Measurements from ENCODE around the gene CASP8. TPM values are rescaled to one million over a fixed set of nuclear protein-coding genes. Genes with fewer than 3 reads are reported as not detected.
A peak's percentile ranks its signal among the peaks of the same experiment; 100 is the strongest.

CASP8 gene
- total and polyA plus RNA-seq, 2 of the 13 experiments (the other 11 are each of a cell fraction or from before 2014, with no cell fraction given), result 25.0 to 52.8 TPM

DNA sequence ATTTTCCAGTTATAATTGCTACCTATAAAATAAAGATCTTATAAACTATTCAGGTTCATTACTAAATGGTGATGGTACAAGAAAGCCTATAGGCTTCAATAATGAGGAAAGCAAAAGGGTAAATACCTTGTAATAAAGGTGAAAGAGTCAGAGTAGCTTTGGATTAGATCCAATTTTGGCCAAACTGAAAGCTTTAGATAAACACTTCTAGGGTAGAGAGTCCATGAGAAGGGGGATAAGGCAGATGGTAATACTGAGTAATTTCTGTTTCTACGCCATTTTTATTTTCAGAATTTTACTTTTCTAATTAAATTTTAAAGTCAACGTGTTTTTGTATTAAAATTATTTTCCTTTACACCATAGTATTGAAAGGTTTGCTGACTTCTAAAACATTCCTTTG lies 9.4 kb downstream of the CASP8 start:
- no peak for FAIRE-seq
- no peak overlapping the region for H3K4me2 ChIP-seq (ENCODE audit: low read depth, low read length)

More for the DNA sequence above, 9.4 kb downstream of the CASP8 start:
- no peaks in the 10 kb centered on the region for H3K9me3 ChIP-seq (ENCODE audit: low read length)
- no peak overlapping the region for H2AFZ ChIP-seq (ENCODE audit: low read length)
- intact Hi-C loops (cut with micrococcal nuclease; ENCODE audit: unreplicated experiment), result no loop called here
- peaks cover 22 to 49% of the 10 kb centered on the region in 2 experiments for H3K36me3 ChIP-seq (replicated peaks in 1 of 2; ENCODE audit: control insufficient read depth in 1 of 2, insufficient read depth in 2 of 2, low read length in 2 of 2)
- no peaks in the 10 kb centered on the region for H3K79me2 ChIP-seq (ENCODE audit: insufficient read depth, low read length)
- H3K27me3 ChIP-seq (ENCODE audit: control insufficient read depth in 1 of 2, insufficient read depth in 2 of 2, low read length in 2 of 2), result no peaks in the 10 kb centered on the region
- DNase-seq (ENCODE audit: low spot score) (peak; percentile 30), ATAC-seq (no peak; the same call in 2 of the 3 replicates)
- TF ChIP-seq FOXO1 (CRISPR knock-in tag; IDR thresholded peaks at IDR 0.05) (no peak), NR2F2 (IDR thresholded peaks at IDR 0.05; ENCODE audit: borderline replicate concordance, low read depth) (no peak), ZNF121 (CRISPR knock-in tag; IDR thresholded peaks at IDR 0.05) (no peak), YEATS2 (CRISPR knock-in tag; IDR thresholded peaks at IDR 0.05; ENCODE audit: borderline replicate concordance) (no peak), ZZZ3 (CRISPR knock-in tag; IDR thresholded peaks at IDR 0.05; ENCODE audit: borderline replicate concordance) (no peak), NFYB (CRISPR knock-in tag; IDR thresholded peaks at IDR 0.05) (no peak), ZNF333 (CRISPR knock-in tag; IDR thresholded peaks at IDR 0.05; ENCODE audit: borderline replicate concordance) (no peak), HCFC1 (IDR thresholded peaks at IDR 0.05; ENCODE audit: low read depth, low read length) (no peak), SNAPC2 (CRISPR knock-in tag; IDR thresholded peaks at IDR 0.05) (no peak), JUND (CRISPR knock-in tag; IDR thresholded peaks at IDR 0.05) (no peak), ZNF567 (CRISPR knock-in tag; IDR thresholded peaks at IDR 0.05; ENCODE audit: borderline replicate concordance) (no peak), ZNF790 (CRISPR knock-in tag; IDR thresholded peaks at IDR 0.05; ENCODE audit: borderline replicate concordance) (no peak), ZFP36L2 (CRISPR knock-in tag; IDR thresholded peaks at IDR 0.05) (no peak), RFX5 (IDR thresholded peaks at IDR 0.05; ENCODE audit: low read depth, low read length) (no peak), CBFB (CRISPR knock-in tag; IDR thresholded peaks at IDR 0.05) (no peak)
- TF ChIP-seq, protein P1, sequence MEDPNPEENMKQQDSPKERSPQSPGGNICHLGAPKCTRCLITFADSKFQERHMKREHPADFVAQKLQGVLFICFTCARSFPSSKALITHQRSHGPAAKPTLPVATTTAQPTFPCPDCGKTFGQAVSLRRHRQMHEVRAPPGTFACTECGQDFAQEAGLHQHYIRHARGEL (CRISPR knock-in tag; IDR thresholded peaks at IDR 0.05), result no peak
- TF ChIP-seq, protein P2, sequence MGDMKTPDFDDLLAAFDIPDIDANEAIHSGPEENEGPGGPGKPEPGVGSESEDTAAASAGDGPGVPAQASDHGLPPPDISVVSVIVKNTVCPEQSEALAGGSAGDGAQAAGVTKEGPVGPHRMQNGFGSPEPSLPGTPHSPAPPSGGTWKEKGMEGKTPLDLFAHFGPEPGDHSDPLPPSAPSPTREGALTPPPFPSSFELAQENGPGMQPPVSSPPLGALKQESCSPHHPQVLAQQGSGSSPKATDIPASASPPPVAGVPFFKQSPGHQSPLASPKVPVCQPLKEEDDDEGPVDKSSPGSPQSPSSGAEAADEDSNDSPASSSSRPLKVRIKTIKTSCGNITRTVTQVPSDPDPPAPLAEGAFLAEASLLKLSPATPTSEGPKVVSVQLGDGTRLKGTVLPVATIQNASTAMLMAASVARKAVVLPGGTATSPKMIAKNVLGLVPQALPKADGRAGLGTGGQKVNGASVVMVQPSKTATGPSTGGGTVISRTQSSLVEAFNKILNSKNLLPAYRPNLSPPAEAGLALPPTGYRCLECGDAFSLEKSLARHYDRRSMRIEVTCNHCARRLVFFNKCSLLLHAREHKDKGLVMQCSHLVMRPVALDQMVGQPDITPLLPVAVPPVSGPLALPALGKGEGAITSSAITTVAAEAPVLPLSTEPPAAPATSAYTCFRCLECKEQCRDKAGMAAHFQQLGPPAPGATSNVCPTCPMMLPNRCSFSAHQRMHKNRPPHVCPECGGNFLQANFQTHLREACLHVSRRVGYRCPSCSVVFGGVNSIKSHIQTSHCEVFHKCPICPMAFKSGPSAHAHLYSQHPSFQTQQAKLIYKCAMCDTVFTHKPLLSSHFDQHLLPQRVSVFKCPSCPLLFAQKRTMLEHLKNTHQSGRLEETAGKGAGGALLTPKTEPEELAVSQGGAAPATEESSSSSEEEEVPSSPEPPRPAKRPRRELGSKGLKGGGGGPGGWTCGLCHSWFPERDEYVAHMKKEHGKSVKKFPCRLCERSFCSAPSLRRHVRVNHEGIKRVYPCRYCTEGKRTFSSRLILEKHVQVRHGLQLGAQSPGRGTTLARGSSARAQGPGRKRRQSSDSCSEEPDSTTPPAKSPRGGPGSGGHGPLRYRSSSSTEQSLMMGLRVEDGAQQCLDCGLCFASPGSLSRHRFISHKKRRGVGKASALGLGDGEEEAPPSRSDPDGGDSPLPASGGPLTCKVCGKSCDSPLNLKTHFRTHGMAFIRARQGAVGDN (CRISPR knock-in tag; IDR thresholded peaks at IDR 0.05), result no peak
- TF ChIP-seq, protein P3, sequence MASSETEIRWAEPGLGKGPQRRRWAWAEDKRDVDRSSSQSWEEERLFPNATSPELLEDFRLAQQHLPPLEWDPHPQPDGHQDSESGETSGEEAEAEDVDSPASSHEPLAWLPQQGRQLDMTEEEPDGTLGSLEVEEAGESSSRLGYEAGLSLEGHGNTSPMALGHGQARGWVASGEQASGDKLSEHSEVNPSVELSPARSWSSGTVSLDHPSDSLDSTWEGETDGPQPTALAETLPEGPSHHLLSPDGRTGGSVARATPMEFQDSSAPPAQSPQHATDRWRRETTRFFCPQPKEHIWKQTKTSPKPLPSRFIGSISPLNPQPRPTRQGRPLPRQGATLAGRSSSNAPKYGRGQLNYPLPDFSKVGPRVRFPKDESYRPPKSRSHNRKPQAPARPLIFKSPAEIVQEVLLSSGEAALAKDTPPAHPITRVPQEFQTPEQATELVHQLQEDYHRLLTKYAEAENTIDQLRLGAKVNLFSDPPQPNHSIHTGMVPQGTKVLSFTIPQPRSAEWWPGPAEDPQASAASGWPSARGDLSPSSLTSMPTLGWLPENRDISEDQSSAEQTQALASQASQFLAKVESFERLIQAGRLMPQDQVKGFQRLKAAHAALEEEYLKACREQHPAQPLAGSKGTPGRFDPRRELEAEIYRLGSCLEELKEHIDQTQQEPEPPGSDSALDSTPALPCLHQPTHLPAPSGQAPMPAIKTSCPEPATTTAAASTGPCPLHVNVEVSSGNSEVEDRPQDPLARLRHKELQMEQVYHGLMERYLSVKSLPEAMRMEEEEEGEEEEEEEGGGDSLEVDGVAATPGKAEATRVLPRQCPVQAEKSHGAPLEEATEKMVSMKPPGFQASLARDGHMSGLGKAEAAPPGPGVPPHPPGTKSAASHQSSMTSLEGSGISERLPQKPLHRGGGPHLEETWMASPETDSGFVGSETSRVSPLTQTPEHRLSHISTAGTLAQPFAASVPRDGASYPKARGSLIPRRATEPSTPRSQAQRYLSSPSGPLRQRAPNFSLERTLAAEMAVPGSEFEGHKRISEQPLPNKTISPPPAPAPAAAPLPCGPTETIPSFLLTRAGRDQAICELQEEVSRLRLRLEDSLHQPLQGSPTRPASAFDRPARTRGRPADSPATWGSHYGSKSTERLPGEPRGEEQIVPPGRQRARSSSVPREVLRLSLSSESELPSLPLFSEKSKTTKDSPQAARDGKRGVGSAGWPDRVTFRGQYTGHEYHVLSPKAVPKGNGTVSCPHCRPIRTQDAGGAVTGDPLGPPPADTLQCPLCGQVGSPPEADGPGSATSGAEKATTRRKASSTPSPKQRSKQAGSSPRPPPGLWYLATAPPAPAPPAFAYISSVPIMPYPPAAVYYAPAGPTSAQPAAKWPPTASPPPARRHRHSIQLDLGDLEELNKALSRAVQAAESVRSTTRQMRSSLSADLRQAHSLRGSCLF (CRISPR knock-in tag; IDR thresholded peaks at IDR 0.05; ENCODE audit: borderline replicate concordance), result no peak
- no TSS peak for BruUV-seq (replicated peaks)
- peaks cover 12% of the 10 kb centered on the region; the same call in 1 of the 2 replicates for H3K4me1 ChIP-seq (ENCODE audit: insufficient read depth, low read length)
- no peaks in the 10 kb centered on the region for H4K20me1 ChIP-seq (ENCODE audit: insufficient read depth, low read length)
- POLR2A ChIA-PET, result no interaction called here
- CTCF ChIA-PET (ENCODE audit: low intra/inter-chr PET ratio, low total read pairs), result no interaction called here
- H3K27ac ChIP-seq (ENCODE audit: extremely low read length, insufficient read depth, low read length), result no peak overlapping the region
- in situ Hi-C loops (cut with HindIII; ENCODE audit: extremely low pct_ligation_motif_present, low pct_unique_long_range_greater_than_20kb), result no loop called here
- H3K9ac ChIP-seq (ENCODE audit: insufficient read depth, low read depth, low read length), result no peak overlapping the region
- WGBS (ENCODE audit: low lambda C conversion rate), result 95% methylated on average over 2 of the region's 2 CpGs
- H3K4me3 ChIP-seq (replicated peaks in 1 of 3; ENCODE audit: insufficient read depth in 1 of 3, low read depth in 2 of 3, low read length in 3 of 3), result no peak overlapping the region

All from HepG2 (cell line).